PC-9 (cell line): ENCODE measurements around the gene C18orf32.

Experiments
- CTCF ChIP-seq: fragments of 200-600 bp; sonication (generic); conservative IDR thresholded peaks from 2 replicates; pipeline ENCODE4 v1.6.1; 2017; ENCODE audit warnings: mixed run types, antibody characterized with exemption, mild to moderate bottlenecking, moderate library complexity
- EZH2 ChIP-seq: fragments of 200-600 bp; sonication (generic); IDR thresholded peaks from 2 replicates; pipeline ENCODE4 v1.8.0; 2017; ENCODE audit warnings: antibody characterized with exemption, low read depth

GRCh38 chr18:49481907-49482306 lies 5.1 kb downstream of the C18orf32 start:
- TF ChIP-seq CTCF (no peak), EZH2 (no peak)
